Measurements from ENCODE around the gene ANKRD39.
"Not testable (repeated sequence)": the region's sequence is repeated elsewhere in the genome, so short reads cannot be mapped to it uniquely, and the experiment has no call there.

The ANKRD39 gene

DNA sequence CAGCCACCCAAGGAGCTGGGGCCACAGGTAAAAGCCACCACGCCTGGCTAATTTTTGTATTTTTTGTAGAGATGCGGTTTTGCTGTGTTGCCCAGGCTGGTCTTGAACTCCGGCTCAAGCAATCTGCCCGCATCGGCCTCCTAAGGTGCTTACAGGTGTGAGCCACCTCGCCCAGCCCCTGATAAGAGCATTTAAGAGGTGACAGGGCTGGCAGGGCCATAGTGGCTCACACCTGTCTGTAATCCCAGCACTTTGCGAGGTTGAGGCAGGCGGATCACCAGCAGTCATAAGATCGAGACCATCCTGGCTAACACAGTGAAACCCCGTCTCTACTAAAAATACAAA lies 50.7 kb downstream of the ANKRD39 start:
- no peak for DNase-seq

DNA sequence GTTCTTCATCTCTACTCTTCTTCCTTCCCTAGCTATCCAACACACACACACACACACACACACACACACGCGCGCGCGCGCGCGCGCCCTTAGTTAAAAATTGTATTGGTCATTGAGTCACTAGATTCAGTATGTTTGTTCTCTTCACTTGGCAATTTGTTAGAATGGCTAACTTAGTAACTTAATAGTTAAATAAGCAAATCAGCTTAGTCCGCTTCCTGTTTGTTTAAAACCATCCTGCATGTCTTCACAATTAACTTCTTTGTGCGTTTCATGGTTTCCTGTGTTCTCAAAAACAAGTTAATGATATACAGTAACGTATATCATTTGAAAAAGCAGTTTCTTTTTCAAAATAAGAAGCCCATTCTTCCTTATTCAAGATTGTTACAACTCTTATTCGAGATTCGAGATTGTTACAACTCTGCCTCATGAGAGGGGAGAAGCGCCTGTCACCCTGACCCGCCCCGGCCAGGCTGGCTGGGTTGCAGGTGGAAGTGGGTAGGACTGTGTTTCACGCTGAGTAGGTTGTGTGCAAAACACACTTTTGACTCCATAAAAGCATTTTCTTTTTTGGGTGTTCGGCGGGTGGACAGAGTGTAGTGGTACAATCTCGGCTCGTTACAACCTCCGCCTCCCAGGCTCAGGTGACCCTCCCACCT lies 51.2 kb downstream of the ANKRD39 start:
- peak; percentile 41 for DNase-seq

DNA sequence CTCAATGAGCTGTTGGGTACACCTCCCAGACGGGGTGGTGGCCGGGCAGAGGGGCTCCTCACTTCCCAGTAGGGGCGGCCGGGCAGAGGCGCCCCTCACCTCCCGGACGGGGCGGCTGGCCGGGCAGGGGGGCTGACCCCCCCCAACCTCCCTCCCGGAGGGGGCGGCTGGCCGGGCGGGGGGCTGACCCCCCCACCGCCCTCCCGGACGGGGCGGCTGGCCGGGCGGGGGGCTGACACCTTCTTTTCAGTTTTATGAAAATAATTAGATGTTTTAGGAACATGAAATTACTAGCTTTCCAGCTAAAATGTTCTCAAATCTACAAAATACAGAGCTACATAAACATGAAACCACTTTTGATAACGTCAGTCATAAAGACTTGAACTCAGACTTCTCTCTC lies 51.9 kb downstream of the ANKRD39 start:
- DNase-seq = not testable (repeated sequence)

DNA sequence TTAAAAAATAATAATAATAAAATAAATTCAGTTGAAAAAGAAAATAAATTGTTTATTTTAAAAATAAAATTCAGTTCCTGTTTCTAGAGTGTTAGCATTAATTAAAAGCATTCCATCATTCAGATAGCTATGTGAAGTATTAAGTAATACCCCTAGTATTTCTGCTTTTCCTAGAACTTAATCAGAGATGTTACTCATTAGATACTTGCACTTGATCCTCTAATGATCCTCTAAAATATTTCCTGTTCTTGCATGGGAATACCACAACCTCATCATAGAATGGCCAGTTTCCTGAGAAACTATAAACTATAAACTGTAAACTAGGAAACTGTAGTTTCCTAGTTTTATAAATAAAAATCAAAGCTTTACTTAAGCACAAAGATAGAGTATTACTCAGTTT lies 52.8 kb downstream of the ANKRD39 start:
- DNase-seq = no peak

DNA sequence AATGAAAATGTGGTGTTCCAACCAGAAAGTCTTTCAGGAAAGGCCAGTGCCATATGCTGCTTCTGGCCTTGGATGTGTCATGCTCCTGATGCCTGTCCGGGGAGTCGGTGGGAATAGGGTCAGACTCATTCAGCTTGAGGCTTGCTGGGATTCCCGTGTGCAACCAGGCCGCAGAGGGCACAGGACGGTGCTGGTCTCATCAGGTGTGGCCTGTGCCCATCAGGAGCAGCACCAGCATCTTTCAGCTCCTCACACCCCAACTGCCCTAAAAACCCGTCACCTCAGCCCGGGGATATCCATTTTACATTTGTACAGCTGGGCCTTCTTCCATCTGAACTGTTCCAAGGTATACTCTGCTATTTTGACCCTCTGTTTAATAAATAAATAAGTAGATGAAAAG lies 55.1 kb downstream of the ANKRD39 start:
- DNase-seq = no peak

DNA sequence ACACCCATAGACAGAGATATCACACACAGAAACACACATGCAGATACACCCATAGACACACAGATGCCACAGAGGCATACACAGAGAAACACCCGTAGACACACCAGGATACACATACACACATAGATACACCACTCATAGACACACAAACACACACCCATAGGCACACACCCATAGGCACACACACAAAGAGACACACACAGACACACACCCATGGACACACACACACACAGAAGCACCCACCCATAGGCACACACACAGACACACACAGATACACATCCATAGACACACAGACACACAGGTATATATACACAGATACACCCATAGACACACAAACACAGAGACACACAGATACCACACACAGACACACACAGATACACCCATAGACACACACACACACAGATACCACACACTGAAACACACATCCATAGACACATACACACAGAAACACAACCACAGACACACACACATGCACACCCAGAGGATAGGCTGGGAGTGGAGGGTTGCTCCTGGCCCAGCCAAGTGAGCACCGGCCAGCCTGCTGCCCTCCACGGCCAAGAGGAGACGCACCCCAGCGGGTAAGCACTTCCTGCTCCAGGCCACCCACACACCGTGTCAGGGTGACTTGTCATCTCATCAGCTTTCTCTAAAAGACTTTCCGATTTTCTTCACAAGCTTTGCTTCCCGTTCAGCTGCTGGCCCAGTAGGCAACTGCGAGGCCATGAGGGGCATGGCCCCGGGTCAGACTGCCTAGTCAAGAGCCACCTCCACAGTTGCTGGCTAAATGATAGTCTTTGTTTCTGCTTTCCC lies 55.8 kb downstream of the ANKRD39 start:
- DNase-seq = no peak

DNA sequence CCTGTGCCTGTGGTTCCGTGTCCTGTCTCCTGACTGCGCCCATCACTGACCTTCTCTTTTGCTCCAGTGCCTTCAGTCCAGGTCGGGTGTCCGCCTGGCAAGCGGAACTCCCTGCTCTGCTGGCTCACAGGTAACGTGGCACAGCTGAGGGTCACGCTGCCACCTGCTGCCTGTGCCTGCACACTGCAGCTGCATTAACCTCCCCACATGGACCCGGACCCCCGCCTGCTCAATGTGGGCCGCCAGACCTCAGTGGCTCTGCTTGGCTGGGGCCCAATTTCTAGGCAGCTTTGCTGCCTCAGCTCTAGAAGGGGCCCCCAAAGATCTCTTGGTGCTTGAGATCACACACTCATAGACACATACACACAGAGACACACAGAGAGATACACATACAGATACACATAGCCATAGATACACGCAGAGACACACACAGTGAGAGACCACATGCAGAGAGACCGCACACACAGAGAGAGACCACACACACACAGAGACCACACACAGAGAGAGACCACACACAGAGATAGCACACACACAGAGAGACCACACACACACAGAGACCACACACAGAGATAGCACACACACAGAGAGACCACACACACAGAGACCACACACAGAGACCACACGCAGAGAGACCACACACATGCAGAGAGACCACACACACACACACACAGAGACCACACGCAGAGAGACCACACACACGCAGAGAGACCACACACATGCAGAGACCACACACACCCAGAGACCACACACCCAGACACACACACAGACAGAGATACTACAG lies 56.6 kb downstream of the ANKRD39 start:
- peak; percentile 66 for DNase-seq

DNA sequence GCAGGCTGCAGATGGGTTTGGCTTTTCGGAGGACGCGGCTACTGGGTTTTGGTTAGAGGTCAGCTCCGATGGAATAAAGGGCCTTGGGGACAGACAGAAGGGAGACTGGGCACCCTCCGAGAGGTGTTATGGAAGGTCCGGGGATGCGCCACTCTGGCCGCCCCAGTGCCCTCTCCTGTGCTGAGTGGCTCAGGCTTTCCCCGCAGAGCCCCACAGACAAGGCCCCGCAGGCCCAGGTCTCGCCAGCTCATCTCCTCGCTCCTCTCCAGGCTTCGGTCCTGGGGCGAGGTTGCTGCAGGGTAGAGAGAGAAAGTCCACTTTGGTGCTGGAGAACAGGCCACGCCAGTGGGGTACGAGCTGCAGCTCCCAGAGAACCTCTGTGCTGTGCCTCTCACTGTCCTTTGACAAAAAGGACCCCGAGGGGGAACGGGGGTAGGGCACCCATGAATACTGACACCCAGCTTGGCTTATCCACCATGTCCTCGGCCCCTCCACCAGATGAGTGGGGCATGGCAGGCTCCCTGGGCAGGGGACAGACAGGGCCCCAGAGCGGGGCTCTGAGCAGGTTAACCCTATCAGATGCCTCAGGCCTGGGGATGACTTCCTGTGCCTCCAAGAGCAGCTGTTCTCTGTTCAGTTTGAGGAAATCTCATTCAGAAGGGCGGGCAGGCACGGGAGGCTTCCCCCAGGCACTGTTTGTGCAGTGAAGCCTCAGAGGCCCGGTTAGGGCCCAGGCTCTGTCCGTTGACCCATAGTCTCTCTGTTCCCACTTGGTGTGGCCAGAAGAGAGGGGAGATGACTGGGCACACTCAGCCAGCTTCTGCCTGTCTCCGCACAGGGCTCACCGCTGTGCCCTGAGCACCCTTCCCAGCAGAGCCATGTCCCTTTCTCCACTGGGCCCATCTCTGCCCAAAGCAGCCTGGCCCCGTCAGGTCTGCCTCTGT lies 57.5 kb downstream of the ANKRD39 start:
- DNase-seq = no peak

DNA sequence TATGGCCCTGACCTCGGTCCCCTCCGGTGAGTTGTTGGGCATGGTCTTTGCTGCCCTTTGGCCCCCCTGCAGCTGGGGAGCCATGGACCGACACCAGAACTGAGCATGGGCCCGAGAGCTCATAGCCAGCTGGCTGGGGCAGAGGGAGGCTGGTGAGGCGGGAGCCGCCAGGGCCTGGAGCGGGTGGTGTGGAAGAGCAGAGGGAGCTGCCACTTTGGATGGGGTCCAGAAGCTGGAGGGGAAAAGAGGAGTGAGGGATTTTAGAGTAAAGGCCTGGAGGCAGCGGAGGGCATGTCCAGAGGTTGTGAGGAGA lies 58.2 kb downstream of the ANKRD39 start:
- DNase-seq = no peak

DNA sequence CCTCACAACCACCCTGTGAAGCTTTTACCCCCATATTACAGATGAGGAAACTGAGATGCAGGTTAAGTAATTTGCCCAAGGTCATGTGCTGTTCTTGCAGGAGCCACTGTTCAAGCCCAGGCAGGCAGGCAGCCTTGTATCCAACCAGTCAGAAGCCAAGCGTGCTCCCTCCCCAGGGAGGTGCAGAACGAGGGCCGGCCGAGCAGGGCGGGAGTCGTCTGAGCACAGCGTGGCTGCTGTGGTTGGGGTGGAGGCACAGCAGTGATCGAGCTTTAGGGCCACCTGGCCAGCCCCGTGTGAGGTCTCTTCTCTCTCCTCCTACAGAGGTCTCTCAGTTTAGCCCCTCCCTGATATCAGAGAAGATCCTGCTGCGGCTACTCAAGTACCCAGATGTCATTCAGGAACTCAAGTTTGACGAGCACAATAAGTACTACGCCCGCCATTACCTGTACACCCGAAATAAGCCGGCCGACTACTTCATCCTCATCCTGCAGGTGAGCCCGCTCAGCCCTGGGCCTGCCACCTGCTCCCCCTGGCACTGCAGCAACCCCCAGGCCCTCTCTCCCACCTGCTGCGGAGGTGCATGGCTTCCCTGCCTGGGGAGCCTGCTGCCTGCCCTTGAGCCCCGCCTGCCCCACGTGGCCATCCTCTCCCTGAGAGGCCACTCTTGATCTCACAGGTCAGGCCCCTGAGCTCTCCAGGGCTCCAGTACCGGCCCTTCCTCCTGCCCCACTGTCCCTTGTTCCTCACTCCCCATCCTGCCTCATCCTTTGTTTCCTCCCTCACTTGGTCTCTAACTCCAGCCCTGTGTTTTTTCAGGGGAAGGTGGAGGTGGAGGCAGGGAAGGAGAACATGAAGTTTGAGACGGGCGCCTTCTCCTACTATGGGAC lies 58.8 kb downstream of the ANKRD39 start:
- no peak for DNase-seq
